ENCODE data around the gene TTC23. TPM values are rescaled to one million over a fixed set of nuclear protein-coding genes. Genes with fewer than 3 reads are reported as not detected.

Gene TTC23
- total RNA-seq (ENCODE audit: unreplicated experiment) = 7.8 TPM
- long read RNA-seq, partial matches to known transcripts = 0 of 2 reads
- long read RNA-seq, other reads (novel, unspliced or antisense) = 2 of 2 reads

GRCh38 chr15:99249270-99249841 is at the start of gene TTC23:
TSS of gene TTC23 (minus strand) at chr15:99249581. CDS start at chr15:99228712, 20,869 bp downstream.
- H3K27ac Mint-ChIP-seq (ENCODE audit: unreplicated experiment) = peak within 1 kb of the TSS; percentile 95
- H3K9me3 Mint-ChIP-seq (ENCODE audit: unreplicated experiment) = no peaks in the 10 kb centered on the region
- H3K27me3 Mint-ChIP-seq (ENCODE audit: unreplicated experiment) = no peaks in the 10 kb centered on the region
- H3K36me3 Mint-ChIP-seq (ENCODE audit: unreplicated experiment) = no peaks in the 10 kb centered on the region
- no peak within 1 kb of the TSS for H3K4me3 Mint-ChIP-seq (ENCODE audit: unreplicated experiment)
- H3K4me1 Mint-ChIP-seq (ENCODE audit: low read depth, unreplicated experiment) = peaks cover 15% of the 10 kb centered on the region
- no peak for DNase-seq
- no peak for TF ChIP-seq CTCF (IDR thresholded peaks at IDR 0.05; ENCODE audit: partially characterized antibody, unreplicated experiment)

DNA sequence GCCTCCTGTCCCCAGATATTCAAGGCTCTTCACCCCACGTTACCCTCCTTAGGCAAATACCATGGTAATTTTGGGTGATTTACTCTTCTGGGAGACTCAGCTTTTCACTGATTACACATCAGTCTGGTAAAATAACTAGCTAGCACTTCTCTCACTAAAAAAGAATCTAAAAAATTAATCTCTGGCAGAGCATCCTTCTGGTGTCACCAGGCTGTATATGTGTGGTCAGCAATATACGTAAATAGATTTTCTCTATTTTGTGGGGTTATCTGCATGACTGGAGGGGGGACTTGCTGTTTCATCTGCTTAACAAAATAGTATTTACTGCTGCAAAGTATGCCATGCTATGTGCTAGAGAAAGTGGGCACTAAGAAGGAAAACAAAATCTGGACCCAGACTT is 47.0 kb upstream of the TTC23 start:
- no peak for TF ChIP-seq CTCF (IDR thresholded peaks at IDR 0.05; ENCODE audit: partially characterized antibody, unreplicated experiment)
- Mint-ChIP-seq H3K27ac (ENCODE audit: unreplicated experiment) (no peak overlapping the region), H3K9me3 (ENCODE audit: unreplicated experiment) (peaks cover 5% of the 10 kb centered on the region), H3K4me1 (ENCODE audit: low read depth, unreplicated experiment) (peaks cover 5% of the 10 kb centered on the region), H3K4me3 (ENCODE audit: unreplicated experiment) (no peak overlapping the region), H3K36me3 (ENCODE audit: unreplicated experiment) (peaks cover 32% of the 10 kb centered on the region), H3K27me3 (ENCODE audit: unreplicated experiment) (no peaks in the 10 kb centered on the region)
- DNase-seq = no peak

GRCh38 chr15:99295840-99296239 is 46.5 kb upstream of the TTC23 start:
- H3K27me3 Mint-ChIP-seq (ENCODE audit: unreplicated experiment) = no peaks in the 10 kb centered on the region
- no peak for DNase-seq
- H3K36me3 Mint-ChIP-seq (ENCODE audit: unreplicated experiment) = peaks cover 32% of the 10 kb centered on the region
- TF ChIP-seq CTCF (IDR thresholded peaks at IDR 0.05; ENCODE audit: partially characterized antibody, unreplicated experiment) = no peak
- peaks cover 5% of the 10 kb centered on the region for H3K9me3 Mint-ChIP-seq (ENCODE audit: unreplicated experiment)
- no peak overlapping the region for H3K4me3 Mint-ChIP-seq (ENCODE audit: unreplicated experiment)
- peaks cover 5% of the 10 kb centered on the region for H3K4me1 Mint-ChIP-seq (ENCODE audit: low read depth, unreplicated experiment)
- no peak overlapping the region for H3K27ac Mint-ChIP-seq (ENCODE audit: unreplicated experiment)

DNA sequence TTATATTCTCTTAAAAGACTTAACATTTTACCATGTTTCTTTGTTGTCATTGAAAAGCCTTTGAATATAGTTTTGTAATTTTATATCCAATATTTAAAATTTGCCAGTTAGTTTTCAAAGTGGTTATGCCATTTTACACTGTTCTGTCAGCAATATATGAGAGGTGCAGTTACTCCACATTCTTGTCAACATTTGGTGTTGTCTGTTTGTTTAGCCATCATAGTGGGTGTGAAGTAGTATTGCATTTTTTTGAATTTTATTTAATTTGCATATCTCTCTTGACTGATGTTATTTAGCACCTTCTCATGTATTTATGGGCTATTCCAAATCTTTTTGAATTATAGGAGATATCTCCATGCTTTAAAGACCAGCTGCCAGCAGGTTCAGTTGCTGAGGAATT is 42.3 kb upstream of the TTC23 start:
- Mint-ChIP-seq H3K27me3 (ENCODE audit: unreplicated experiment) (no peaks in the 10 kb centered on the region), H3K4me1 (ENCODE audit: low read depth, unreplicated experiment) (peaks cover 2% of the 10 kb centered on the region), H3K4me3 (ENCODE audit: unreplicated experiment) (no peak overlapping the region), H3K9me3 (ENCODE audit: unreplicated experiment) (peaks cover 2% of the 10 kb centered on the region), H3K27ac (ENCODE audit: unreplicated experiment) (no peak overlapping the region), H3K36me3 (ENCODE audit: unreplicated experiment) (peaks cover 32% of the 10 kb centered on the region)
- no peak for DNase-seq
- no peak for TF ChIP-seq CTCF (IDR thresholded peaks at IDR 0.05; ENCODE audit: partially characterized antibody, unreplicated experiment)

DNA sequence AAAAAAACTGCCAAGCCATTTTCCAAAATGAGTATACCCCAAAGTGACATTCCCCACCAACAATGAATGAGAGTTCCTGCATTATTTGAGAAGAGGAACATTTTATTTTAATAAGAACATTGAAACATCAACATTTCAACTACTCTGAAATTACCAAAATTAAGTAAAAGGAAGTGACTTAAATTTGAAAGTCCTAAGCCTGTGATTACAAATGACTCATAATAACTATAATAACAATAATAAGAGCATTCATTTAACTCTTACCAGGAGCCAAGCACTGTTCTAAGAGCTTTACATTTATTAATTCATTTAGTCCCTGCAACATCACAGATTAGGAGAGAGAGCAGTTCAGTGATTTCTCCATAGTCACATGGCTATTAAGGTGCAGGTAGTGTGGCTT is 34.3 kb upstream of the TTC23 start:
- TF ChIP-seq CTCF (IDR thresholded peaks at IDR 0.05; ENCODE audit: partially characterized antibody, unreplicated experiment) = no peak
- Mint-ChIP-seq H3K4me3 (ENCODE audit: unreplicated experiment) (no peak overlapping the region), H3K27ac (ENCODE audit: unreplicated experiment) (no peak overlapping the region), H3K9me3 (ENCODE audit: unreplicated experiment) (no peaks in the 10 kb centered on the region), H3K4me1 (ENCODE audit: low read depth, unreplicated experiment) (no peaks in the 10 kb centered on the region), H3K36me3 (ENCODE audit: unreplicated experiment) (no peaks in the 10 kb centered on the region), H3K27me3 (ENCODE audit: unreplicated experiment) (no peaks in the 10 kb centered on the region)
- no peak for DNase-seq
